Esophagus squamous epithelium (tissue), 4 donors: ENCODE results near the gene CD46.

Source experiments
- POLR2A ChIP-seq, 4 donors: fragments of 450-650 bp; IDR thresholded peaks; one replicate each; pipeline ENCODE4 v1.6.1; 2017; ENCODE audit warnings: antibody characterized with exemption in 4 of 4, mild to moderate bottlenecking in 4 of 4, moderate library complexity in 3 of 4
- TF ChIP-seq, protein P1 (sequence below), 6 experiments: fragments of 450-650 bp in 4 of 6; fragments of 200-600 bp in 2 of 6; sonication (generic) in 2 of 6; IDR thresholded peaks; one replicate each; pipeline ENCODE4 v1.5.1; 2016 to 2019; ENCODE audit warnings: antibody characterized with exemption in 6 of 6, mild to moderate bottlenecking in 4 of 6, moderate library complexity in 4 of 6

DNA sequence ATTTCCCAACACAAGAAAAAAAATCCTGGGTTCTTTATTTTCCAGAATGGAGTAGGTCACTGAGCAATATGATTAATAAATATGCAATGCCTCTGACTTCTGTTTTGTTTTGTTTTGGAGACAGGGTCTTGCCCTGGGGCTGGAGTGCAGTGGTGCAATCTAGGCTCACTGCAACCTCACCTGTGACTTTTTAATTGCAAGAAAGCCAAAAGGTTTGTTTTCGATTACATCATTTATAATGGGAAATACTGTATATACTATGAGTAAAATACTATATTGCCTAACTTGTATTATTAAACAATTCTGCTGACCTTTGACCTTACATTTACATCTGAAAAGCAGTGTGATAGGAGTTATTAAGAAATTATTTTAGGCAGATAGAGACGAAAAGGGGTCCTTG is 11.6 kb upstream of the CD46 start:
- TF ChIP-seq, protein P1, sequence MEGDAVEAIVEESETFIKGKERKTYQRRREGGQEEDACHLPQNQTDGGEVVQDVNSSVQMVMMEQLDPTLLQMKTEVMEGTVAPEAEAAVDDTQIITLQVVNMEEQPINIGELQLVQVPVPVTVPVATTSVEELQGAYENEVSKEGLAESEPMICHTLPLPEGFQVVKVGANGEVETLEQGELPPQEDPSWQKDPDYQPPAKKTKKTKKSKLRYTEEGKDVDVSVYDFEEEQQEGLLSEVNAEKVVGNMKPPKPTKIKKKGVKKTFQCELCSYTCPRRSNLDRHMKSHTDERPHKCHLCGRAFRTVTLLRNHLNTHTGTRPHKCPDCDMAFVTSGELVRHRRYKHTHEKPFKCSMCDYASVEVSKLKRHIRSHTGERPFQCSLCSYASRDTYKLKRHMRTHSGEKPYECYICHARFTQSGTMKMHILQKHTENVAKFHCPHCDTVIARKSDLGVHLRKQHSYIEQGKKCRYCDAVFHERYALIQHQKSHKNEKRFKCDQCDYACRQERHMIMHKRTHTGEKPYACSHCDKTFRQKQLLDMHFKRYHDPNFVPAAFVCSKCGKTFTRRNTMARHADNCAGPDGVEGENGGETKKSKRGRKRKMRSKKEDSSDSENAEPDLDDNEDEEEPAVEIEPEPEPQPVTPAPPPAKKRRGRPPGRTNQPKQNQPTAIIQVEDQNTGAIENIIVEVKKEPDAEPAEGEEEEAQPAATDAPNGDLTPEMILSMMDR (IDR thresholded peaks at IDR 0.05), result no peak
- no peak for TF ChIP-seq POLR2A (IDR thresholded peaks at IDR 0.05)
